ENCODE results near the gene KDM5C. TPM values are rescaled to one million over a fixed set of nuclear protein-coding genes. Genes with fewer than 3 reads are reported as not detected.

KDM5C gene
- total RNA-seq, 1 donor from 2014 or later: 84.5 TPM

- Mint-ChIP-seq H3K4me1 (ENCODE audit: low read depth, unreplicated experiment) (peaks cover 4% of the 10 kb centered on the region), H3K27me3 (ENCODE audit: low read depth, unreplicated experiment) (no peaks in the 10 kb centered on the region), H3K9me3 (ENCODE audit: unreplicated experiment) (no peaks in the 10 kb centered on the region), H3K4me3 (ENCODE audit: unreplicated experiment) (no peak overlapping the region), H3K27ac (ENCODE audit: unreplicated experiment) (no peak overlapping the region), H3K36me3 (ENCODE audit: low read depth, unreplicated experiment) (peaks cover 5% of the 10 kb centered on the region)
- TF ChIP-seq CTCF (IDR thresholded peaks at IDR 0.05; ENCODE audit: insufficient read depth, low read depth, low read length): no peak
- no peak for TF ChIP-seq EZH2 (IDR thresholded peaks at IDR 0.05; ENCODE audit: insufficient read depth, low read length)
- Histone ChIP-seq H2AFZ (ENCODE audit: low read depth, low read length) (no peak overlapping the region), H3K27me3 (ENCODE audit: insufficient read depth, low read length) (no peaks in the 10 kb centered on the region), H3K4me3 (ENCODE audit: insufficient read depth, low read depth, low read length) (no peak overlapping the region), H3K4me2 (ENCODE audit: low read length) (no peak overlapping the region), H3K36me3 (ENCODE audit: insufficient read depth, low read length) (no peaks in the 10 kb centered on the region), H3K79me2 (ENCODE audit: insufficient read depth, low read length) (no peaks in the 10 kb centered on the region), H3K27ac (ENCODE audit: low read depth, low read length) (no peak overlapping the region), H3K4me1 (ENCODE audit: insufficient read depth, low read length) (no peaks in the 10 kb centered on the region), H3K9me3 (ENCODE audit: insufficient read depth, low read depth, low read length) (no peaks in the 10 kb centered on the region), H3K9ac (ENCODE audit: low read length) (no peak overlapping the region), H4K20me1 (ENCODE audit: insufficient read depth, low read length) (no peaks in the 10 kb centered on the region)
- FAIRE-seq (no peak), DNase-seq (ENCODE audit: low read depth) (no peak)
These were observed 24.5 kb upstream of the KDM5C start for GRCh38 chrX:53249408-53250042.

- FAIRE-seq: no peak
- no peak overlapping the region for H2AFZ ChIP-seq (ENCODE audit: low read depth, low read length)
- Mint-ChIP-seq H3K9me3 (ENCODE audit: unreplicated experiment) (no peaks in the 10 kb centered on the region), H3K4me3 (ENCODE audit: unreplicated experiment) (no peak overlapping the region), H3K27me3 (ENCODE audit: low read depth, unreplicated experiment) (no peaks in the 10 kb centered on the region), H3K4me1 (ENCODE audit: low read depth, unreplicated experiment) (peaks cover 4% of the 10 kb centered on the region), H3K27ac (ENCODE audit: unreplicated experiment) (no peak overlapping the region), H3K36me3 (ENCODE audit: low read depth, unreplicated experiment) (peaks cover 5% of the 10 kb centered on the region)
- H3K9me3 ChIP-seq (ENCODE audit: insufficient read depth, low read depth, low read length): no peaks in the 10 kb centered on the region
- DNase-seq (ENCODE audit: low read depth): no peak
- TF ChIP-seq EZH2 (IDR thresholded peaks at IDR 0.05; ENCODE audit: insufficient read depth, low read length) (no peak), CTCF (IDR thresholded peaks at IDR 0.05; ENCODE audit: insufficient read depth, low read depth, low read length) (no peak)
- no peak overlapping the region for H3K9ac ChIP-seq (ENCODE audit: low read length)
- no peak overlapping the region for H3K4me2 ChIP-seq (ENCODE audit: low read length)
- no peak overlapping the region for H3K27ac ChIP-seq (ENCODE audit: low read depth, low read length)
- no peak overlapping the region for H3K4me3 ChIP-seq (ENCODE audit: insufficient read depth, low read depth, low read length)
- no peaks in the 10 kb centered on the region for H4K20me1 ChIP-seq (ENCODE audit: insufficient read depth, low read length)
- no peaks in the 10 kb centered on the region for H3K27me3 ChIP-seq (ENCODE audit: insufficient read depth, low read length)
- H3K79me2 ChIP-seq (ENCODE audit: insufficient read depth, low read length): no peaks in the 10 kb centered on the region
- H3K4me1 ChIP-seq (ENCODE audit: insufficient read depth, low read length): no peaks in the 10 kb centered on the region
- no peaks in the 10 kb centered on the region for H3K36me3 ChIP-seq (ENCODE audit: insufficient read depth, low read length)
These were observed 22.9 kb upstream of the KDM5C start for GRCh38 chrX:53247928-53248327.

DNA sequence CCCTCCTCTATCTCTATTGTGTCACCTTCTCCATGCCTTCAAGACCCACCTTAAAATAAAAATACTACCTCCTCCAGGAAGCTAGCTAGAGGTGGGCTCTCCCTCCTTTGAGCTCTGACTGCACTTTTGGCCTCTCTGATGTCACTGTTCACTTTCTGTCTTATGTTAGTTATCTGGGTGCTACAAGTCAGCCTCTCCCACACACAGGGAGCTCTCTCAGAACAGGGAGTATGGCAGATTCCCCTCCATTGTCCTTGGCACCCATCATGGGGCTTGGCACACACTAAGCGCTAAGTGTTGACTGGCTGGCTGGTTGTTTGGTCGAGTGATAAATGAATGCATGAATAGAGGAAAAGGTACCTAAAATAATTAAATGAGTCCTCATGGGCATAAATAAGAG is 21.2 kb upstream of the KDM5C start:
- no peak for FAIRE-seq
- H3K4me1 ChIP-seq (ENCODE audit: insufficient read depth, low read length): no peaks in the 10 kb centered on the region
- H3K4me3 Mint-ChIP-seq (ENCODE audit: unreplicated experiment): no peak overlapping the region

More for the DNA sequence above, 21.2 kb upstream of the KDM5C start:
- Histone ChIP-seq H3K4me2 (ENCODE audit: low read length) (no peak overlapping the region), H3K27me3 (ENCODE audit: insufficient read depth, low read length) (no peaks in the 10 kb centered on the region), H3K9ac (ENCODE audit: low read length) (no peak overlapping the region), H3K27ac (ENCODE audit: low read depth, low read length) (no peak overlapping the region), H3K9me3 (ENCODE audit: insufficient read depth, low read depth, low read length) (no peaks in the 10 kb centered on the region), H4K20me1 (ENCODE audit: insufficient read depth, low read length) (no peaks in the 10 kb centered on the region), H2AFZ (ENCODE audit: low read depth, low read length) (no peak overlapping the region), H3K79me2 (ENCODE audit: insufficient read depth, low read length) (no peaks in the 10 kb centered on the region), H3K36me3 (ENCODE audit: insufficient read depth, low read length) (no peaks in the 10 kb centered on the region), H3K4me3 (ENCODE audit: insufficient read depth, low read depth, low read length) (no peak overlapping the region)
- DNase-seq (ENCODE audit: low read depth): no peak
- H3K27ac Mint-ChIP-seq (ENCODE audit: unreplicated experiment): no peak overlapping the region
- H3K36me3 Mint-ChIP-seq (ENCODE audit: low read depth, unreplicated experiment): peaks cover 5% of the 10 kb centered on the region
- no peaks in the 10 kb centered on the region for H3K27me3 Mint-ChIP-seq (ENCODE audit: low read depth, unreplicated experiment)
- H3K4me1 Mint-ChIP-seq (ENCODE audit: low read depth, unreplicated experiment): peaks cover under 1% of the 10 kb centered on the region
- no peaks in the 10 kb centered on the region for H3K9me3 Mint-ChIP-seq (ENCODE audit: unreplicated experiment)
- TF ChIP-seq CTCF (IDR thresholded peaks at IDR 0.05; ENCODE audit: insufficient read depth, low read depth, low read length) (no peak), EZH2 (IDR thresholded peaks at IDR 0.05; ENCODE audit: insufficient read depth, low read length) (no peak)
